HG03565 (cell line): ENCODE results near the gene ABHD16B.

Source experiments
- ATAC-seq: cut with Tn5 transposase; IDR thresholded peaks from one replicate; pipeline ENCODE4 v1.9.1; 2021; ENCODE audit warnings: mild to moderate bottlenecking, moderate library complexity; ENCODE audit not compliant: unreplicated experiment

ABHD16B gene

DNA sequence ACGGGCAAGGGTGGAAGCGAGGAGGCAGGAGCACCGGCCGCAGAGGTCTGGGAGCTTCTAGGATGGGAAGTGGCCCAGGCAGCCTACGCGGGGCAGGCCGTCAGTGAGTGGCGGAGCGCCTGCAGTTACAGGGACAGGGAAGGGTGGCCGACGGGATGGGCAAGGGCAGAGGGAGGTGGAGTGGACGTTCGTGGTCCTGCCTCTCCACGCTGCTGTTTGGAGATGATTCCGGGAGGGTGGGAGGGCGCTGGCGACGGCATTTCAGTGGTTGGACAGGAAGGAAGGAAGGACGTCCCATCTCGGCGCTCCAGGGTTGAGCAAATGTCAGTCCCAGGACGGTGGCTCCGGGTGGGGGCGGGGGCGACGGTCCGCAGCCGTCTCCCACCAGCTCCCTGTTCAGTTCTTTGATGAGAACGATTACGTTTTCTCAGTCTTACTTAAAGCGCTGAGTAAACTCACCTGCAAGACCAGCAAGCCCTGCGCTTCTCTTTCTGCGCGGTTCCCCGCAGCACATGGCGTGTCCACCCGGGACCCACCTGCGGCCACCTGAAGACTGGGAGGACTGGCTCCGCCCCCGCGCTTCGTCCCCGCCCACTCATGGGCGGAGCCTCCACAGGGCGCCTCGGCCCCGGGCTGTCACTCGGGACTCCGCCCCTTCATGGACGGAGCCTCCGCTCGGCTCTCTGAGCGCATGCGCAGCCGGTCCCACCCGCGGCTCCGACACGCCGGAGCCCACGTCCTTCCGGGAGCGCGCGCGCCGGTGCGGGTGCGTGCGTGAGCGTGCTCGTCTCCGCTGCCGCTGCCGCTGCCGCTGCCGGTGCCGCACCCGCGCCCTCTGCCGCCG lies 33.3 kb downstream of the ABHD16B start, which contains the start of gene DNAJC5:
TSS of gene DNAJC5 (plus strand) at position 769 of the 844 bp plus-strand sequence. CDS start 33,220 bp downstream, outside the sequence.
- ATAC-seq: peak; percentile 86

DNA sequence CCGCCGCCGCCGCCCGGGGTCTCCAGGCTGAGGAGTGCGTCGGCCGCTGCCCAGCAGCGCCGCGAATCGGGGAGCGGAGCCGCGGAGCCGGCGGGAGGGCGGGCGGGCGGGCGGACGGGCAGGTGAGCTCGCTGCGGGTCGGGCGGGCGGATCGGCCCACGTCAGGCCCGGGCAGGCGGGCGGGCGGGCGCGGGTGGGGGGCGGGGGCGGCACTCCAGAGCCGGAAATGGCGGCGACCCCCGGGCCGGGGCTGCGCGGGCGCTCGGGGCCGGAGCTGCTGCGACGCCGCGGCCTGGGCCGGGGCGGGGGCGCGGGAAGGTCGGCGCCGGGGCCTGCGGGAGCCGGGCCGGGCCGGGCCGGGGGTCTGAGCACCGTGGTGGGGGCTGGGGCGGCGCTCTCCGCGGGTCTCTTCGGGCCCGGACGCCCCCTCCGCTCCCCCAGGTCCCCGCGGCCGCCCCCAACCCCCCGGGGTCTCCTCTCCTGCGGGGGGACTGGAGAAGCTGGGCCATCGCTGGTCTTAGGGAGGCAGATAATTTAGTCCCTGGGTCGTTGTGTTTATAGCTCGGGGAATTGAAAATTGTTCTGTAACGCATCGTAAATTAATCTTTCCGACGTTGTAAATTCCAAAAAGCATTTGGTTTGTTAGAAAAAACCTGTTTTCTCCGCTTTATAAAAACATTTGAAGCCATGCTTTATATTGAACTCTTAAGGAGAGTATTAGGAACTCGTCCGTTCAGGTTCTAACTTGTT lies 34.1 kb downstream of the ABHD16B start:
- no peak for ATAC-seq

DNA sequence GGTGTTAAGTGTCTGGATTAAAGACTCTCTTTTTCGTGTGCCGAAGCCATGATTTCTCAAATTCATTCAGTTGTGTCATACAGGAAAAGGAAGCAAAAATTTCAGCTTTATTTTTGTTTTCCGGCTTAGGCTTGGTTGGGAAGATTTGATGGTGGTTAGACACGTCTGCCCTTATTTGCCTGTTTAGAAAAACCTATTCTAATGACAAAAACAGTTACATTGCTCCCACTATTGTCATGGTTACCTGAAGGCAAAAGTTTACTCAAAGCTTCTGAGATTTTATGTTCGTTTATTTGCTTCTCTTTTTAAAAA lies 34.6 kb downstream of the ABHD16B start:
- ATAC-seq: no peak

DNA sequence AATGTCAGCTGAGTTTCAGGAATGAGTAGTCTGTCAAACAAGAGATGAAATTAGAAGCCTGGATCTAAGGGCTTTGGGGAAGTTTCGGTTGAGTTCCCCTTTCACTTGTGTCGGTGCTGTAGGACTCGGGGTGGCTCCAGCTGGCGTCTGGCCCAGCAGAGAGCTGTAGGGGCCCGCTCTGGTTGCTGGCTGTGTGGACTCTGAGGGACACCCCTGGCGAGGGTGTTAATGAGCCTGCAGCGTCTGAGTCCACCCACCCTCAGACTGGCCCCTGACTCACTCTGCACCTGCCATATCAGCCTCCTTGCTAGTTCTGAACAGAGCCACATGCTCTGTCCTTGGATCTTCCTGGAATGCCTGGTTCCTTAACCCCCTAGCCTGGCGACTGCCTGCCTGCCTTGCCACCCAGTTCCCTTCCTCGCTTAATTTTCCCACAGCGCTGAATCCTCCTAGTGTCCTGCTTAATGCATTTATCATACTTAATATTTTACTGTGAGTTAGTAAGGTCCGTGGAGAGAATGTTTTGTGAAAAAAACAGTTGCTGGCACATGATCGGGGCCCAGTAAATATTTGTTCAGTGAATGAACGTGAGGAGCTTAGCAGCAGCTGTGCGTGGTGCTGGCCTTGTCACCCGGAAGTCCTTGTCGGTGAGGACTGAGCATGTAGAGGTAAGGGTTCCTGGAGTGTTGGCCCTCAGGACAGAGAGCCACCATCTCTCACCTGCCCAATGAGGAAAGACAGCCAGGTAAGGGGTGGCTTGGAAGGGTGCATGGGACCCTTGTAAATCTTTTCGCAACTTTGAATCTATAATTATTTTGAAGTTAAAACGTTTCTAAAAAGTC lies 35.2 kb downstream of the ABHD16B start:
- no peak for ATAC-seq

DNA sequence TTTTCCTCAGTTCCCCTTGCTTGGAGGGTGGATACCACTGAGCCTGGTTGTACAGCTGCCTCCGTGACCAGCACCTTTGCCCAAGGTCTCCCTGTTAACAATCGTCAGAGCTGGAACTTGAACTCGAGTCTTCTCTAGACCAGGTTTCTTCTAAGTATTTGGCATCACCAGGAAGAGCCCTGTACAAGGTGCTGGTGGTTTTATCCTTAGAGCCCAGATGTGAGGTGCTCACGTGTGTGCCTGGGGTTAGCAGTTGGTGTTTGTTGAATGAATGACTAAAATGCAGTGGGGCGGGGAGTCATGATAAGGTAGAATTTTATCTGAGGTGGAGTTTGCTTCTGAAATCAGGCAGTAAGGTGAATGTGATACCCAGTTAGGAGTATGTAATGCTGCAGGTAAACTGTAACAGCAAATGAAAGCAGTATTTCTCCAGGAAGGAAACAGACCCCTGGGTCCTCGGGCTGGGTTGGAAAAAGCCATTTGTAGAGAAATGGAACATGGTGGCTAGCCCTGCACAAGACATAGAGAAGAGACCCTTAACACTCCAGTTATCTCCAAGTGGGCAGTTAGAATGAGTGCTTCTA lies 36.8 kb downstream of the ABHD16B start:
- ATAC-seq: no peak

DNA sequence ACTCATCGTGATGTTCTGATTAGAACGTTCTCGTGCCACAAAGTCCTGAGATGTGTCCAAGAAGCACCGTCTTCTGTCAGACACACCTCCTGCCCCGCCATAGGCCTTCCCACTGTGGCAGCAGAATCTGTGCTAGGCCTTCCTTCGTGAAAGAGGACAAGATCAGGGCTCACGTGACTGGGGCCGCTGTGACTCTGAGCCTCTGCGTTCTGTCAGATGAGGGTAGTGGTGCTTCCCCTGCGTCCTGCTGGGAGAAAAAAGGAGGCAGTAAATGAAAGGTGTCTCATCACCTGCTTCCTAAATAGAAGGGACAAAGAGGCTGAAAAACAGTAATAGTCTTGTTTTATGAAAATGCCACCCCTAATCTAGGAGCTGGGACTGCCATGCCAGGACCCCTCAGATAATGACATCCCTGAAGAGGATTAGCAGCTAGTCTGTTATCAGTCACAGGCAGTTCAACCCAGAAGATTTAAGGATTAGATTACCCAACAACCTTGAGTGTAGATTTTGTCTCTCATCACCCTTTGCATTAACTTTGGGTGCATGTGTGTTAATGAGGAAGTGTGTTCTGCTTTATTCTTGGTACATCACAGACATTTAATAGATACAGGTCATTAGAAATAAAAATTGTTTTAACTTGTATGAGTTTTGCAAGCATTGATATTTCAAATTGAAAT lies 37.7 kb downstream of the ABHD16B start:
- ATAC-seq: no peak

DNA sequence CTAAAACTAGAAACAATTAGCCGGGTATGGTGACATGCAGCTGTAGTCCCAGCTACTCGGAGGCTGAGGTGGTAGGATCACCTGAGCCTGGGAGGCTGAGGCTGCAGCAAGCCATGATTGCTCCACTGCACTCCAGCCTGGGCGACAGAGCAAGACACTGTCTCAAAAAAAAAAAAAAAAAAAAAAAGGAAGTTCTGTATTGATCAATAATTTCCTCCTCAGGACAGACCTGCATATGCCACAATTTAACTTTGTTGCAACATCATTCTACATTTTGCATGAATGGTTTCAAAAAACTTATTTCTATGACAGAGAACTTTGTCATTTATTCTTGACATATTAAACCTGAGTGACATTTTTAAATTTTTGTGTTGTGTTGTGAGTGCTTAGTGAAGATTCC lies 39.1 kb downstream of the ABHD16B start:
- no peak for ATAC-seq

DNA sequence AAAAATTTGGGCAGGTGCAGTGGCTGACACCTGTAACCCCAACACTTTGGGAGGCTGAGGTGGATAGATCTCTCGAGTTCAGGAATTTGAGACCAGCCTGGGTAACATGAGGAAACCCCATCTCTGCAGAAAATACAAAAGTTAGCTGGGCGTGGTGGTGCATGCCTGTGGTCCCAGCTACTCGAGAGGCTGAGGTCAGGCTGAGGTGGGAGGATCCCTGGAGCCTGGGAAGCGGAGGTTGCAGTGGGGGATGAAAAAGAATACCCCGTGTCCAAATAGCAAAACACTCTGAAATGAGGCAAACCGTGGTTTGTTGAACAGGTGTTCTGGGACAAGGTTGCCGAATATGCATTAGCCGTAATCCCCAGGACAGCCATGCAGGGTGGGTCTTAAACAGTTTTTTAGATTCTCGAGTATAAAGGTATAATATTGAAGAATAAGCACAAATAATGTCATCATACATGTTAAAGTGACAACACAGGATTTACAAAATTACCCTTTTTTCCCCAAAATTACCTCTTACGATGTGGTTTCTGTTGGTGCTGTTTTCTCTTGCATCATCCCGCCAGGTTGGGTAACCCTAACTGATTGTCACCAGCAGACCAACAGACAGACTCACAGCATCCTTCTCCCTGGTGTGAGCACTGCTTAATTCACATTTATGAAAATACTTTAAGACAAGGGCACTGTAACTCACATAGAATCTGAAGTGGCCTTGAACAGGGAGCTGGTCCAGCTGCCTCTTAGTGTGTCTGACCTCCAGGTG lies 42.7 kb downstream of the ABHD16B start:
- ATAC-seq: no peak

DNA sequence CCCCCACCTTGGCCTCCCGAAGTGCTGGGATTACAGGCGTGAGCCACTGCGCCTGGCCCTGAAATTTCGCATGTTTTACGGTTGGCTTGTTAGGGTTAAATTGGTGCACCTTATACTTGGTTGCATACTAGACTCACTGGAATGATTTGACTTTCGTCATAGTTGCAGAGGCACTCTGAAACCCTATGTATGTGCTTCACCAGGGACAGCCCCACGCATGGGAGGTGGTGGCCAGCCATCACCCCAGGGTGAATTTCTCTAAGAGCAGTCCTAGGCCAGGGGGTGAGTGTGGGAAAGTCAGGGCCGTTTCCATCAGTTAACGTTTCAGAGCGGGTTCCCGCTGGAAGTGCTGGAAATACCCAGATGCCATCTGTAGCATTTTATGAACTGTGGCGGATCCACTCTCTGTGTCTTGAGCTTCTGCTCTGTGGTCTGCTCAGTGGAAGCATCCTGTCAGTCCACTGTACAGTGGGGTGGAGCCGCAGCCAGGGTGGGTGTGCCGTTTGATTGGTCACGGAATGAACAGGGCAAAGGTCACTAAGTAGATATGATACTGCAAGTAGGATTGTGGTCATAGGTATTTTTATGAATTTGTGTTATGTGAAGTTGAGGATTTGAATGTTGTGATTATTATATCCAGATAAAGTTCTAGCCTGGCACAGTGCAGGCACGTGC lies 46.8 kb downstream of the ABHD16B start:
- ATAC-seq: no peak

DNA sequence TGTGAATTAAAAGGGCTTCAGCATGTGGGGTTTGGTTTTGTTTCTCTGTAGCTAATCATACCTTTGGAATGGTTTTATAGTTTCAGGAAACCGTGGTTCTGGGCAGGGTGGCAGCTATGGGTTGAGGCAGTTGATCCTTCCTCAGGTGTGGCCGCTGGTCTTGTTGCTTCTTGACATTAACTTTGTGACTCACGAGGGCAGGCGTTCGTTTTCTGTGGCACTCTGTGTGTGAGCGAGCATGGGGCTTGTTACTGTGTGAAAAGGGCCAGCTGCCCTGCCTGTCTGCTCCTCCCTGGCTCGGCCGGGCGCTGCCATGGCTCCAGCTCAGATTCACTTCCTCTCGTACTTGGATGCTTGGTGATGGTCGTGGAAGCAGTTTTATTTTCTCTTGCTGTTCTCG lies 49.9 kb downstream of the ABHD16B start:
- ATAC-seq: no peak
